Skeletal muscle satellite cell (primary cell): ENCODE data around the gene FOXP1.

ENCODE experiments used
- H3K27me3 ChIP-seq: 2 replicates; pipeline ENCODE4 v1.7.0; 2013; ENCODE audit warnings: low read length; ENCODE audit not compliant: control insufficient read depth, insufficient read depth
- H3K36me3 ChIP-seq: 2 replicates; pipeline ENCODE4 v1.7.0; 2013; ENCODE audit warnings: mild to moderate bottlenecking, control low read depth, low read length; ENCODE audit not compliant: insufficient read depth
- H3K4me1 ChIP-seq: 2 replicates; pipeline ENCODE4 v1.7.0; 2013; ENCODE audit warnings: low read length; ENCODE audit not compliant: control insufficient read depth, insufficient read depth
- H3K4me2 ChIP-seq: 2 replicates; pipeline ENCODE4 v1.7.0; 2013; ENCODE audit warnings: mild to moderate bottlenecking, low read length
- H3K4me3 ChIP-seq: 2 replicates; pipeline ENCODE4 v1.7.0; 2013; ENCODE audit warnings: low read length
- H3K9ac ChIP-seq: 2 replicates; pipeline ENCODE4 v1.7.0; 2013; ENCODE audit warnings: mild to moderate bottlenecking, low read depth, low read length, moderate library complexity
- H3K9me3 ChIP-seq: replicated peaks from 2 replicates; pipeline ENCODE4 v1.7.0; 2013; ENCODE audit warnings: mild to moderate bottlenecking, control low read depth, low read length

FOXP1 gene

GRCh38 chr3:71104976-71105375 is 478.6 kb downstream of the FOXP1 start:
- Histone ChIP-seq H3K4me1 (peaks cover 72% of the 10 kb centered on the region), H3K9me3 (no peaks in the 10 kb centered on the region), H3K4me3 (no peak overlapping the region), H3K4me2 (no peak overlapping the region), H3K36me3 (peaks cover 2% of the 10 kb centered on the region), H3K27me3 (no peaks in the 10 kb centered on the region), H3K9ac (no peak overlapping the region)

DNA sequence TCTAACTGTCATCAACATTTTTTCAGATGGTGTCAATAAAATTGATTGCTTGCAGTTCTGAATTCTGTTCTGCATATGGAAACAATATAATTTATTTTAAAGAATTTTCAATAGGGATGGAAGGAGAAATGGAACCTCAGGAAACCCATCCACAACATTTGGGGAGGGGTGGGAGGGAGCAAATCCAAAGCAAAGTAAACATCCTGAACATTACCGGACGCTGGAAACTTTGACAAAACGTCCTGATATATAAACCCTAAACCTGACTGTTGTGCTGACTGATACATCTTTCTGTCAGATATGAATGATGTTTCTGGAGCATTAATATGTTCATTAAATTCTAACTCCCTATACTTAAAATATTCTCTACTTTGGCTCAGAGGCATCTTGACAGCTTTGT is 479.0 kb downstream of the FOXP1 start:
- Histone ChIP-seq H3K4me3 (no peak overlapping the region), H3K9me3 (no peaks in the 10 kb centered on the region), H3K36me3 (peaks cover 5% of the 10 kb centered on the region), H3K4me1 (peaks cover 72% of the 10 kb centered on the region), H3K9ac (peak overlapping the region; percentile 73), H3K4me2 (no peak overlapping the region), H3K27me3 (no peaks in the 10 kb centered on the region)

DNA sequence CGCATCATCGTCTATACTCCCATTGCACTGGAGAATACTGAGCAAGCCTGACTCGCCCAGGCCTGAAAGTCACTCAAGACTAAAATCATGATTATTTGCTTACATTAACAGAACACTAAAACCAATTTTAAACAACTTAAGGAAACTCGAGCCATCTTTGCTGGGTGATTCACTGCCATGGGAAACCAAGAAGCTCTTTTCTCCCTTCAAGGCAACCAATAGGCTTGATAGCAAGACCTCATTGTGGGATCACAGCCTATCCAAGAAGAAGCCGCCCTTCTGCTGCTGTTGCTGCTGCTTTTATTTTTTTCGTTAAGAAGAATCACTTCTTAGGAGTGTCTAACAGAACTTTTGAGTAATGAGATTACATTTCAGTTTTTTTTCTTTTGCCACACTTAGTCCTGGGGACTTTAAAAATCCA is 479.4 kb downstream of the FOXP1 start:
- Histone ChIP-seq H3K27me3 (no peaks in the 10 kb centered on the region), H3K9me3 (no peaks in the 10 kb centered on the region), H3K4me1 (peaks cover 69% of the 10 kb centered on the region), H3K9ac (peak overlapping the region; percentile 73), H3K36me3 (peaks cover 5% of the 10 kb centered on the region), H3K4me2 (peak overlapping the region; percentile 0), H3K4me3 (no peak overlapping the region)

DNA sequence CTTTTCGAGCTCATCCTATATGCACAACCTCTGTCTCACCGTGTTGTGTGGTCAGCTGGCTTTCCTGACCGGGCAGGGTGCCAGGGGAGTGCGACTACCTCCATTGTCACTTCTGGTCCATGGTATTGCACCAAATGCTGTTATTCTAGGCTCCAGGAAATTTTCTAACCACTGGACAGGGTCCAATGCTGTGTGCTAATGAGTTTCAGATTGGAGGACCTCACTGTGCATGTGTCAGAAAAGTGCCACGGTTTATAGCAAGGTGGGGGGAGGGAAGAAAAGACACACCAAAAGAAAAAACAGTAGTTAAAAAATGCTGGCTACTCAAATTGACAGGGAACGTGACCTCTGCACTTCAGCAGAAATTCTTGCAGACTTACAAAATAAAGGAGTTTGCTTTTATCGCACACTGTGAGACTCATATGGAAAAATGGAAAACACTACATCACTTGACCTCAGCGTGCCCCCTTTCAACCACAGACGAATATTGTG is 480.1 kb downstream of the FOXP1 start:
- peak overlapping the region; percentile 0 for H3K4me2 ChIP-seq
- H3K4me3 ChIP-seq, result no peak overlapping the region
- no peaks in the 10 kb centered on the region for H3K27me3 ChIP-seq
- no peaks in the 10 kb centered on the region for H3K9me3 ChIP-seq
- H3K36me3 ChIP-seq, result peaks cover 5% of the 10 kb centered on the region
- H3K9ac ChIP-seq, result peak overlapping the region; percentile 73
- H3K4me1 ChIP-seq, result peaks cover 62% of the 10 kb centered on the region

GRCh38 chr3:71102111-71102983 is 481.2 kb downstream of the FOXP1 start:
- Histone ChIP-seq H3K9me3 (no peaks in the 10 kb centered on the region), H3K4me1 (peaks cover 51% of the 10 kb centered on the region), H3K36me3 (peaks cover 5% of the 10 kb centered on the region), H3K4me3 (peak overlapping the region; percentile 13), H3K27me3 (no peaks in the 10 kb centered on the region), H3K4me2 (peak overlapping the region; percentile 60), H3K9ac (peak overlapping the region; percentile 82)

DNA sequence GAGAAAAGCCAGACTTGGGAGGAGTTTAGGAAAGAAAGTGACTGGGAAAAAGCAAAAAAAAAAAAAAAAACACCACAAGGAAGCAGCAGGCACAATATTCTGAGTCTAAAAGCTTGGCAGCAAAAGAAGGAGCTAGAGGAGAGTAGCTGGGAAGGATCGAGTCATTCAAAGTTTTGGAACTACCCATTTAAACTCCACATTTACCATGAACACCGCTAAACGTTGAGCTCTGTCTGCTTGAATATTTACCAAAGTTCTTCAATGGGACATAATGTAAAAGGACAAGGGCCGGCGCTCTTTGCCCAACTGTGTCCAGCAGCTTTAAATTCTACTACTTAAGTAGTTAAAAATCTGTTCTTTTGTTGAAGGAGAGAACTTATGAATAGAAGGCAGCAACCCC is 481.9 kb downstream of the FOXP1 start:
- H3K4me3 ChIP-seq, result peak overlapping the region; percentile 8
- H3K36me3 ChIP-seq, result peaks cover 5% of the 10 kb centered on the region
- H3K9ac ChIP-seq, result peak overlapping the region; percentile 82
- no peaks in the 10 kb centered on the region for H3K27me3 ChIP-seq
- H3K4me2 ChIP-seq, result peak overlapping the region; percentile 60
- peaks cover 50% of the 10 kb centered on the region for H3K4me1 ChIP-seq
- H3K9me3 ChIP-seq, result no peaks in the 10 kb centered on the region

- peak overlapping the region; percentile 82 for H3K9ac ChIP-seq
Measured at GRCh38 chr3:71101014-71101413, 482.5 kb downstream of the FOXP1 start.

DNA sequence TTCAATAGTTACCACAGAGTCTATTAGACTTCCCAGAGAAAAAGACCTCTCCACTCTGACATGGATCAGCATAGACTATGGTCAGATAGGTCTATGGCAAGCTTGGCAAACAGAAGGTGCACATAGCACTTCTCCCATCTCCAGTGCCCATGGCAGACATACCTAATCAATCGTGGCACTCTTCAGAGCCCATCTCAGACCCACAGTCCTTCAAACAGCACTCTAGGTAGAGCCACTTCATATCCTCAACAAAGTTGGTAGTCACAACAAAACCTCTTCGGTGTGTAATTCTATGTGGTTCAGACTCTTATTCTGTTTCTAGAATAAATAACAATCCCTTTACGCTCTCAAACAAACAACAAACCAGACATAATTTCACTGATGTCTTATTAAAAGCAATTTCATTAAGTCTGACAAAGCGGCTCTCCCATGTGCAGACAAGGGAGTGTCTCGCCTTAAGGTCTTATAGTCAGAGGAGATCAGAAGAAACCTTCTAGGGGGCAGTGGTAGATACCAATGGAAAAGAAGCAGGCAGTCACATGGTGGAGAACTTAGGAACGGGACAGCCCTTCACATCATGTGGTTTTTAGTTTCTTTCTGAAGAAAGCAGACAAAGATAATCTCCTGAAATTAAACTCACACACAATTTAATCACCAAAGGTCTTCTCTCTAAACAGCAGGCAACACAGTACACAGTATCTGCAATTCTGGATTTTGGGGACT is 483.4 kb downstream of the FOXP1 start:
- Histone ChIP-seq H3K9ac (peak overlapping the region; percentile 82), H3K9me3 (no peaks in the 10 kb centered on the region), H3K4me3 (no peak overlapping the region), H3K4me1 (peaks cover 50% of the 10 kb centered on the region), H3K27me3 (no peaks in the 10 kb centered on the region), H3K4me2 (peak overlapping the region; percentile 26), H3K36me3 (peaks cover 5% of the 10 kb centered on the region)

More at GRCh38 chr3:71101014-71101413, 482.5 kb downstream of the FOXP1 start:
- Histone ChIP-seq H3K4me1 (peaks cover 50% of the 10 kb centered on the region), H3K4me3 (peak overlapping the region; percentile 8), H3K36me3 (peaks cover 5% of the 10 kb centered on the region), H3K4me2 (peak overlapping the region; percentile 26), H3K27me3 (no peaks in the 10 kb centered on the region), H3K9me3 (no peaks in the 10 kb centered on the region)

- Histone ChIP-seq H3K4me1 (peaks cover 28% of the 10 kb centered on the region), H3K4me2 (no peak overlapping the region), H3K36me3 (peaks cover 5% of the 10 kb centered on the region), H3K9me3 (no peaks in the 10 kb centered on the region), H3K27me3 (no peaks in the 10 kb centered on the region), H3K4me3 (no peak overlapping the region), H3K9ac (no peak overlapping the region)
Measured at GRCh38 chr3:71097557-71097956, 486.0 kb downstream of the FOXP1 start.

GRCh38 chr3:71095511-71096291 is 487.8 kb downstream of the FOXP1 start:
- Histone ChIP-seq H3K27me3 (no peaks in the 10 kb centered on the region), H3K9me3 (no peaks in the 10 kb centered on the region), H3K4me3 (no peak overlapping the region), H3K4me2 (no peak overlapping the region), H3K36me3 (peaks cover 5% of the 10 kb centered on the region), H3K4me1 (peaks cover 12% of the 10 kb centered on the region), H3K9ac (no peak overlapping the region)

DNA sequence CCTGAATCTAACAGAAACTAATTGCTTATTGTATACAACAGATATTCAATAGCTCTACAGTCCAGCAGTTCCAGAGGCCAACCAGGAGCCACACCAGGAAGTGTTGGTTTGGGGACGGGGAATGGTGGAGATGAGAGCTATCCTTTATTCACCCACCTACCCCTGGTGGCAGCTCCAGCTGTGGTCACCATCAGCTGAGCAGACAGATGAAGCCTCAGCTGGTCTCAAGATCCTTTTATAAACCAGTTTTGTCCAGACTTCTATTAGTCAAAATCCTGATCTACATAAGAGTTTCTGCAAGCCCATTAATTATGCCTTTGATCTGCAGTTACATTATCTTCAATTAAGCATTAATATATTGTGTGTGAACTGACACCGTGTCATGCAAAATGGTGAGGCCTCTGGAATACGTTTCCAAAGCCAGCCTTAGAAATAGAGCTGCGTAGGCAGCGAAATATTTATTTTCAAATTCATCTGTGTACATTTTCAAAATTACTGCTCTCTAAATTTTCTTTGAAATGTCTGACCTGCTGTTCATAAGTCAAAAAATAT is 488.8 kb downstream of the FOXP1 start:
- H3K4me2 ChIP-seq, result no peak overlapping the region
- no peaks in the 10 kb centered on the region for H3K27me3 ChIP-seq
- no peak overlapping the region for H3K4me3 ChIP-seq
- no peaks in the 10 kb centered on the region for H3K9me3 ChIP-seq
- no peak overlapping the region for H3K9ac ChIP-seq
- H3K36me3 ChIP-seq, result no peaks in the 10 kb centered on the region
- H3K4me1 ChIP-seq, result peaks cover 3% of the 10 kb centered on the region
